Stimulated activated CD4-positive, alpha-beta T cell treated with anti-CD3 and anti-CD28 coated beads, Interleukin-1b, Interleukin-23, amount 100 ng/mL, for 24 hours (primary cell): Measurements from ENCODE around the gene NUCKS1.
"Not testable (repeated sequence)": the region's sequence is repeated elsewhere in the genome, so short reads cannot be mapped to it uniquely, and the experiment has no call there.

Experiments
- DNase-seq, 4 experiments: peaks; one replicate each; pipeline ENCODE4 v3.0.0-alpha.2; 2020; ENCODE audit warnings: low read depth in 4 of 4, low spot score in 1 of 4

NUCKS1 gene

GRCh38 chr1:205733438-205734175 lies 16.4 kb downstream of the NUCKS1 start:
- DNase-seq = no peak

GRCh38 chr1:205729945-205730610 lies 19.9 kb downstream of the NUCKS1 start:
- no peak for DNase-seq

DNA sequence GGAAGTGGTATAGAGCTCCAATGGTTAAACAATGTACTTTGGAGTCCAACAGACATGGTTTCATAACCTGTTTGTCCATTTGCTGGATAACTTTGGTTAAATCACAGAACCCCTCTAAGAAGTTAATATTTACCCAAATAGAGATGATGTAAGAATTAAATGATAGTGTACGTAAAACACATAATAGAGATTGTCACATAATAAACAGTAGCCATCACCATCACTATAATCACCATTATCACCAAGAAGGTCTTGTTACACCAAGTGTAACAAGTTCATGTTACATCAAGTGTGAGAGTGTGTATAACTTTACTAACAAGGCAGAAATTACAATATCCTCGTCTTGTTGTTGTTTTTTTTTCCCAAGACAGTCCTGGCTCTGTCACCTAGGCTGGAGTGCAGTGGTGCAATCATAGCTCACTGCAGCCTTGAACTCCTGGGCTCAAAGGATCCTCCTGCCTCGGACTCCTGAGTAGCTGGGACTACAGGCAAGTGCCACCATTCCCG lies 23.3 kb downstream of the NUCKS1 start:
- DNase-seq = no peak

DNA sequence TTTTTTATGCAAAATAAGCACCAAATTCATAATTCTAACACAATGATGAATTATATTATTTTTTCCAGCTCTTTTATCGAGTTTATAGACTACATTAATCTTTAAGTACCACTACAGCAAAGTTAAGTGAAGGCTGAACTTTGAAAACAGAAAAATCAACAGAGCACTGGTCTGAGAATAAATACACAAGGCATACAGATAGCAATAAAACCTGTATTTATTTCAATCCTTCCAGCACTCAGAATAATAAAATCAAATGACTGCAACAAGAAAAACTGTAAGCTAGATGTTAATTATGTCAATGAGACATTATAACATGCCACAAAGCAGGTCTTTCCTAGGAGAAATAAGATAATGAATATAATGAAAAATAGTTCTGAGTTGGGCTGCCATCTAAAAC lies 24.5 kb downstream of the NUCKS1 start:
- no peak for DNase-seq

DNA sequence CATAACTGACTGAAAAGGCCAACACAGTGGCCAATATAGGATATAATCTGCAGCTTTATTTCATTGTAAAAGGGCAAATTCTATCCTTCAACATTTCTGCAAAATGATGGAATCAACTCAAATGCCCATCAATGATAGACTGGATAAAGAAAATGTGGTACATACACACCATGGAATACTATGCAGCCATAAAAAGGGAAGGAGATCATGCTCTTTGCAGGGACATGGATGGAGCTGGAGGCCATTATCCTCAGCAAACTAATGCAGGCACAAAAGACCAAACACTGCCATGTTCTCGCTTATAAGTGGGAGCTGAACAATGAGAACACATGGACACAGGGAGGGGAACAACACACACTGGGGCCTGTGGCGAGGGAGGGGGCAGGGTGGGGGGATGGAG lies 29.2 kb downstream of the NUCKS1 start:
- DNase-seq = not testable (repeated sequence)

DNA sequence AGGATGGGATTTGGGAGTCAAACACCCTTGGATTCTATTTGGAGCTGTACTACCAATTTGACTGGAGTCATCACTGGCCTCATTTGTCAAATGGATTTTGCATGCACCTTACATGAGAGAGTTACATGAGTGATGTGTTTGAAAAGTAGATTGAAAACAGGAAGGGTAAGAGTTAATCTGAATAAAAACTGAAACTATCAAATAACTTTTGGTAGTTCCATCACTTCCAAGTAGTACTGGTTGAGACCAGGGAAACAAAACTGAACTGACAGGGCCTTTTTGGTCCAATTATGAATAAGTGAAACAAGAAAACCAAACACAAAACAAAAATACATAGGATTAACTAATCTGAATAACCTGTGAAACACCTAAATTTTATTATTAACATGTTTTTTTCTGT lies 30.2 kb downstream of the NUCKS1 start:
- DNase-seq = no peak

GRCh38 chr1:205719015-205719414 lies 31.0 kb downstream of the NUCKS1 start:
- no peak for DNase-seq

DNA sequence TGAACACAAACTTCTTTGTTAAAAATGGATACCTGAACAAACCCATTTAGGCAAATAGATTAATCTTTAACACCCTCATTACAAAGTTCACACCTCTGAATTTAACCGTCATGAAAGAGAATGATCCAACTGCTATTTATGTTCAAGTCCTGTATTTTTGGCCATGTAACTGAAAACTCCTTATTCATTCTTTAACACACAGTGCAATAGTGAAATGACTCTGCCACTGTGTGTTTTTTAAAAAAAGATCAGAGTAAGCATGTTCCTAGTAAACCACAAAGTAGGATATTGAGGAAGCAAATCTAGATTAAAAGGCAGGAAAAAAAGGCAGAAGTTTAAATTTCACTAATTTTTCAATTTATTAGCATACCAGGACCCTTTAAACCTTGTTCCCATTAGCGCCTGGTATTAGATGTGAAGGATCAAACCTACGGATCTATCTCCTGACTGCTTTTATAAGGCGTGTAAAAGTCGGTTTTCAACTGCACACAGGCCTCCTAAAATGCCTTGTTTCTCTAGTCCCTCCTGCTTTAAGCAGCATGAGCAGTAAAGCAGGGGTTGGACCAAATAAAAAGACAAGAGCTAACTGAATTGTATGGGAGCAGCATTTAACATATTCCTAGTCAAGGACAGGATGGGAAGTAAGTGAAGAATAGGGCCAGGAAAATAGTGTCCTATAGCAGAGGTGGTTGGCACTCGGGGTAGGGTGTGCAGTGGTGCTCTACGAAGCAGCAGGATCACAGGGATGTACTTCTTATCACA lies 33.4 kb downstream of the NUCKS1 start:
- no peak for DNase-seq

DNA sequence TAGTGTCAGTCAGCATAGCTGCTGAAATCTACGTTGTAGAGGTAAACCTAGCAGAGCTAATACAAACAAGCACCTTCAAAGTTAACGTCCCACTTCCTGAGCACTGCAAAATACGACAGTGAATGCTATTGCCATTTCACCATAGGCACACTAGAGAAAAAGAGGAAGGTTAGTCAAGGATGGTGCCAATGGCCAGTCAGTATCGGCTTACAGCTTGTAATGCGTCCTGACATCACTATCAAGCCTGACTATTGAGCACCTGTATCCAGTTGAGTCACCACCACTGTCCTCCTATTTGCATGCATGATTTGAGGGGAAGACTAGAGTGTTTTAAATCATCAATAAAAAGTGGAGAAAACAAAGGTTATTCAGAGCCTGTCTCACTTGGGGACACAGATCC lies 34.4 kb downstream of the NUCKS1 start:
- DNase-seq = no peak

- DNase-seq = no peak
These were observed 35.1 kb downstream of the NUCKS1 start for GRCh38 chr1:205714906-205715246.

- no peak for DNase-seq
These were observed 35.6 kb downstream of the NUCKS1 start for GRCh38 chr1:205714190-205714905.

DNA sequence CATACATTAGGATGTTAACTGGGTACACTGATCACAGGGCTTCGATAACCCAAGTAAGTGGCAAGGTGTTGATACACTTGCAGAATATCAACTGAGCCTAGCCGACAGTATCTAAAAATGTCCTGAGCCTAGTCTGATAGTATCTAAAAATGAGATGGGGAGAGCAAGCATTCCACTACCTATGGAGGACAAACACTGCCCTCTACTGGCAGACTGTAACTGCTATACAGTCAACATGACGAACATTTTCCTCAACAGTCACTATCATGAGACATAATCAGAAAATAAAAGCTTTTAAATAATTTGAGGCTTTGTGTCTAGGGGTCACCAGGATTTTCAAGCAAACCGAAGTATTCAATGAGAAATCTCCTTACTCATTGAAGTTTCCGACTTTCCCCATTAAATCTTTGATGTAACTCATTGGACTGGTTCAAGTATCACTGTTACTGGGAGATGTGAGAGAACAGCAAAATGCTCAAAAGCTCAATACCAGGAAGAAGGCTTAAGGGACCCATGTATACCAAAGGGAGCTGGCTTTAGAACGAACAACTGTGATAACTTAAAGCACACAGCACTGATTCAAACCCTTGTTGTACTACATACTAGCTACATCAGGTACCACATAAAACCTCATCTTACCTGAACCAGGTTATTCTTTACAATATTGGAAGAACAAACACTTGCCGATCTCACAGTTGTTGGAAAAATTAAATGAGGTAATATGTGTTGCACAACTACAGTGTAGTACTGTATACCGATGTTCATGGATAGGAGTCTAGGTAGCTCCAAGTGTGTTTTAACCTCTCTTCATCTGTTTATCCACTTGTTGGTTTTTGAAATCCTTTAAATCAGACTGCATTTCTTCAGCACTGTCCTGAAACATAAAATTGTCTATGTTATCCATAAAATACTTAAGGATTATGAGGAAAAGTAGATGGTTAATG lies 38.6 kb downstream of the NUCKS1 start:
- DNase-seq = peak; percentile 42 to 57 (median 46)

- DNase-seq = no peak
These were observed 39.5 kb downstream of the NUCKS1 start for GRCh38 chr1:205710201-205711062.

DNA sequence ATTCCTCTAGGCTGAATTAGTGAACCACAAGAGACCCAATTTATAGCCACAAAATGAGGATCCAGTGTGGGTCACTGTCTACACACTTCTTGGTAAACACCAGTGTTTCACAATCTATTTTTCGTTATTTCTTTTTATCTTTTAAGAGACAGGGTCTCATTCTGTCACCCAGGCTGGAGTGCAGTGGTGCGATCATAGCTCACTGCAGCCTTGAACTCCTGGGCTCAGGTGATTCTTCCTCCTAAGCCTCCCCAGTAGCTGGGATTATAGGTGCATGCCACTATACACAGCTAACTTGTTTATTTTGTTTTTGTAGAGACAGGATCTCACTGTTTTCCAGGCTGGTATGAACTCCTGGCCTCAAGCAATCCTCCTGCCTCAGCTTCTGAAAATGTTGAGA lies 40.3 kb downstream of the NUCKS1 start:
- no peak for DNase-seq

DNA sequence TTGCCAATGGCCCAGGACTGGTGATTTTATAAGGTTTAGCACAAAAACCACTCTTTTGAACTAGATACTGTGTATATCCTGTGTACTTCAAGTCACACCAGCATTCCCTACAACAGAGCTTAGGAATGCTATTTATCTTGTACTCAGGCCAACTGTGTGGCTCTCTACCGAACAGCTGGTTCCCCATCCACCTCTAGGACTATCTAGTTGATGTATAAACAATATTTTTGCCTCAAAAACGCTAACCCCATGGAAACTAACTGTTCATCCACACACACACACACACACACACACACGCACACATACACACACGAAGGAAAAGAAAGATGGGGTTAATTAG lies 41.0 kb downstream of the NUCKS1 start:
- DNase-seq = no peak

- no peak for DNase-seq
These were observed 43.1 kb downstream of the NUCKS1 start for GRCh38 chr1:205706601-205707502.

DNA sequence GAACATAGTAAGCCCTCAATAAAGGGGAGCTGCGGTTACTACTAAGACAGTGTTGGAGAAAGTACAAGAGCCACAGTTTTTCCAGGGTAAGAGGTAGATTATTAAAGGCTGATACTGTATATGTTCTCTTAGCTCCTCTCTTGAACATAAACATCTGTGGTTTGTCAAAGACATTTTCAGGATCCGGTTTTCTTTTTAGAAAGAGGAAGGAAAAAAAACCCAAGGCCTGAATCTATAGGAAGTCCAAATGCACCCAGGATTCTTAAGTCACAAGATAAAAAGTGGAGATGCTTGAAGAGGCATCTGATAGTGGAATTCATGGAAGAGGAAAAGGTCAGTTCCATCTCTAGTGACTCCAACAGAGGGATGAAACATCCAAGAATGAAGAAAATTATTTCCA lies 45.1 kb downstream of the NUCKS1 start:
- no peak for DNase-seq

- DNase-seq = no peak
These were observed 46.9 kb downstream of the NUCKS1 start for GRCh38 chr1:205703072-205703471.
